WTC11 (cell line): Measurements from ENCODE around the gene PLPP7.

Experiments used
- AFF4 ChIP-seq: sonication (generic); formaldehyde crosslinking; IDR thresholded peaks from 2 replicates; pipeline ENCODE4 v1.8.1; 2023; ENCODE audit warnings: mild to moderate bottlenecking, missing genetic modification reagents, borderline replicate concordance
- ATF2 ChIP-seq: sonication (generic); formaldehyde crosslinking; IDR thresholded peaks from 2 replicates; pipeline ENCODE4 v1.8.1; 2022; ENCODE audit warnings: low read depth, missing genetic modification reagents, borderline replicate concordance
- ELF4 ChIP-seq: sonication (generic); formaldehyde crosslinking; IDR thresholded peaks from 2 replicates; pipeline ENCODE4 v1.8.1; 2022; ENCODE audit warnings: low read depth, mild to moderate bottlenecking, moderate library complexity, missing genetic modification reagents
- ETV6 ChIP-seq: sonication (generic); formaldehyde crosslinking; IDR thresholded peaks from 2 replicates; pipeline ENCODE4 v1.8.1; 2022; ENCODE audit warnings: mild to moderate bottlenecking, missing genetic modification reagents
- FOXK1 ChIP-seq: sonication (generic); formaldehyde crosslinking; IDR thresholded peaks from 2 replicates; pipeline ENCODE4 v1.8.0; 2022; ENCODE audit warnings: mild to moderate bottlenecking, moderate library complexity, missing genetic modification reagents
- JUN ChIP-seq: sonication (generic); formaldehyde crosslinking; IDR thresholded peaks from 2 replicates; pipeline ENCODE4 v1.8.0; 2023; ENCODE audit warnings: mild to moderate bottlenecking, missing genetic modification reagents
- KAT7 ChIP-seq: sonication (generic); formaldehyde crosslinking; IDR thresholded peaks from 2 replicates; pipeline ENCODE4 v1.8.1; 2023; ENCODE audit warnings: missing genetic modification reagents, mild to moderate bottlenecking, borderline replicate concordance
- NR3C1 ChIP-seq: sonication (generic); formaldehyde crosslinking; conservative IDR thresholded peaks from 2 replicates; pipeline ENCODE4 v1.8.1; 2023; ENCODE audit warnings: low read depth, mild to moderate bottlenecking, missing genetic modification reagents
- RELA ChIP-seq: sonication (generic); formaldehyde crosslinking; IDR thresholded peaks from 2 replicates; pipeline ENCODE4 v1.8.1; 2022; ENCODE audit warnings: missing genetic modification reagents, mild to moderate bottlenecking, borderline replicate concordance
- RORB ChIP-seq: fragments of 250-450 bp; sonication (Bioruptor Pico); IDR thresholded peaks from 2 replicates; pipeline ENCODE4 v1.9.0; 2021; ENCODE audit warnings: mild to moderate bottlenecking
- SP1 ChIP-seq: sonication (generic); formaldehyde crosslinking; conservative IDR thresholded peaks from 2 replicates; pipeline ENCODE4 v1.8.1; 2022; ENCODE audit warnings: missing genetic modification reagents
- TF ChIP-seq, protein P1 (sequence below): sonication (generic); formaldehyde crosslinking; IDR thresholded peaks from 2 replicates; pipeline ENCODE4 v1.8.0; 2022; ENCODE audit warnings: mild to moderate bottlenecking, missing genetic modification reagents
- TF ChIP-seq, protein P2 (sequence below): fragments of 200-600 bp; IDR thresholded peaks from 2 replicates; pipeline ENCODE4 v1.8.0; 2022; ENCODE audit warnings: antibody characterized with exemption
- TF ChIP-seq, protein P3 (sequence below): sonication (generic); formaldehyde crosslinking; IDR thresholded peaks from 2 replicates; pipeline ENCODE4 v1.8.1; 2023; ENCODE audit warnings: mild to moderate bottlenecking, missing genetic modification reagents, moderate library complexity

GRCh38 chr9:131358556-131358955 is 69.0 kb downstream of the PLPP7 start:
- TF ChIP-seq AFF4 (CRISPR knock-in tag) = no peak
- TF ChIP-seq RELA (CRISPR knock-in tag) = no peak
- no peak for TF ChIP-seq FOXK1 (CRISPR knock-in tag)
- TF ChIP-seq, protein P1, sequence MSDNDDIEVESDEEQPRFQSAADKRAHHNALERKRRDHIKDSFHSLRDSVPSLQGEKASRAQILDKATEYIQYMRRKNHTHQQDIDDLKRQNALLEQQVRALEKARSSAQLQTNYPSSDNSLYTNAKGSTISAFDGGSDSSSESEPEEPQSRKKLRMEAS = 0 out of 2 replicates have a peak, but pooled peaks have one; percentile 18
- TF ChIP-seq JUN (CRISPR knock-in tag) = no peak
- TF ChIP-seq SP1 = no peak
- no peak for TF ChIP-seq RORB (CRISPR knock-in tag)
- TF ChIP-seq, protein P2, sequence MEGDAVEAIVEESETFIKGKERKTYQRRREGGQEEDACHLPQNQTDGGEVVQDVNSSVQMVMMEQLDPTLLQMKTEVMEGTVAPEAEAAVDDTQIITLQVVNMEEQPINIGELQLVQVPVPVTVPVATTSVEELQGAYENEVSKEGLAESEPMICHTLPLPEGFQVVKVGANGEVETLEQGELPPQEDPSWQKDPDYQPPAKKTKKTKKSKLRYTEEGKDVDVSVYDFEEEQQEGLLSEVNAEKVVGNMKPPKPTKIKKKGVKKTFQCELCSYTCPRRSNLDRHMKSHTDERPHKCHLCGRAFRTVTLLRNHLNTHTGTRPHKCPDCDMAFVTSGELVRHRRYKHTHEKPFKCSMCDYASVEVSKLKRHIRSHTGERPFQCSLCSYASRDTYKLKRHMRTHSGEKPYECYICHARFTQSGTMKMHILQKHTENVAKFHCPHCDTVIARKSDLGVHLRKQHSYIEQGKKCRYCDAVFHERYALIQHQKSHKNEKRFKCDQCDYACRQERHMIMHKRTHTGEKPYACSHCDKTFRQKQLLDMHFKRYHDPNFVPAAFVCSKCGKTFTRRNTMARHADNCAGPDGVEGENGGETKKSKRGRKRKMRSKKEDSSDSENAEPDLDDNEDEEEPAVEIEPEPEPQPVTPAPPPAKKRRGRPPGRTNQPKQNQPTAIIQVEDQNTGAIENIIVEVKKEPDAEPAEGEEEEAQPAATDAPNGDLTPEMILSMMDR = no peak
- no peak for TF ChIP-seq ELF4 (CRISPR knock-in tag)
- TF ChIP-seq KAT7 = no peak
- TF ChIP-seq ETV6 = no peak
- TF ChIP-seq, protein P3, sequence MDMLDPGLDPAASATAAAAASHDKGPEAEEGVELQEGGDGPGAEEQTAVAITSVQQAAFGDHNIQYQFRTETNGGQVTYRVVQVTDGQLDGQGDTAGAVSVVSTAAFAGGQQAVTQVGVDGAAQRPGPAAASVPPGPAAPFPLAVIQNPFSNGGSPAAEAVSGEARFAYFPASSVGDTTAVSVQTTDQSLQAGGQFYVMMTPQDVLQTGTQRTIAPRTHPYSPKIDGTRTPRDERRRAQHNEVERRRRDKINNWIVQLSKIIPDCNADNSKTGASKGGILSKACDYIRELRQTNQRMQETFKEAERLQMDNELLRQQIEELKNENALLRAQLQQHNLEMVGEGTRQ = peak; percentile 29; the same call in 1 of the 2 replicates
- TF ChIP-seq NR3C1 (CRISPR knock-in tag) = no peak
- no peak for TF ChIP-seq ATF2
